Measurements from ENCODE around the gene GRM1. TPM values are rescaled to one million over a fixed set of nuclear protein-coding genes. Genes with fewer than 3 reads are reported as not detected.

GRM1 gene
- total RNA-seq, 1 donor from 2014 or later = 0.09 TPM

DNA sequence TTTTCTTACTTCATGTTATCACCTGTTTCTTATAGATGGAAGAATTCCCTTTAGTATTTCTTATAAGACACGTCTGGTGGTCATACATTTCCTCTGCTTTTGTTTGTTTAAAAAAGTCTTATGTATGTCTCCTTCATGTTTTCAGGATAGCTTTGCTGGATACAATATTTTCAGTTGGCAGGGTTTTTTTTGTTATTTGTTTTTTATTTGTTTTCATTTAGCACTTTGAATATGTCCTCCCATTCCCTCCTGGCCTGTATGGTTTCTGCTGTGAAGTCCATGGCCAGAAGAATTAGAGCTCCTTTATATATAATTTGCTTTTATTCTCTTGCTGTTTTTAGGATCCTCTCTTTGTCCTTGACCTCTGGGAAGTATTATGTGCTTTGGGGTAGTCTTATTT, 432.1 kb downstream of the GRM1 start:
- ATAC-seq = no peak
- Histone ChIP-seq H3K27me3 (ENCODE audit: low read depth) (no peaks in the 10 kb centered on the region), H3K4me3 (no peak overlapping the region), H3K4me1 (no peaks in the 10 kb centered on the region), H3K9me3 (peaks cover 8% of the 10 kb centered on the region), H3K36me3 (no peaks in the 10 kb centered on the region), H3K27ac (no peak overlapping the region)
- DNase-seq = no peak
- TF ChIP-seq, protein P1, sequence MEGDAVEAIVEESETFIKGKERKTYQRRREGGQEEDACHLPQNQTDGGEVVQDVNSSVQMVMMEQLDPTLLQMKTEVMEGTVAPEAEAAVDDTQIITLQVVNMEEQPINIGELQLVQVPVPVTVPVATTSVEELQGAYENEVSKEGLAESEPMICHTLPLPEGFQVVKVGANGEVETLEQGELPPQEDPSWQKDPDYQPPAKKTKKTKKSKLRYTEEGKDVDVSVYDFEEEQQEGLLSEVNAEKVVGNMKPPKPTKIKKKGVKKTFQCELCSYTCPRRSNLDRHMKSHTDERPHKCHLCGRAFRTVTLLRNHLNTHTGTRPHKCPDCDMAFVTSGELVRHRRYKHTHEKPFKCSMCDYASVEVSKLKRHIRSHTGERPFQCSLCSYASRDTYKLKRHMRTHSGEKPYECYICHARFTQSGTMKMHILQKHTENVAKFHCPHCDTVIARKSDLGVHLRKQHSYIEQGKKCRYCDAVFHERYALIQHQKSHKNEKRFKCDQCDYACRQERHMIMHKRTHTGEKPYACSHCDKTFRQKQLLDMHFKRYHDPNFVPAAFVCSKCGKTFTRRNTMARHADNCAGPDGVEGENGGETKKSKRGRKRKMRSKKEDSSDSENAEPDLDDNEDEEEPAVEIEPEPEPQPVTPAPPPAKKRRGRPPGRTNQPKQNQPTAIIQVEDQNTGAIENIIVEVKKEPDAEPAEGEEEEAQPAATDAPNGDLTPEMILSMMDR (IDR thresholded peaks at IDR 0.05) = no peak
- intact Hi-C loops (cut with DNase I) = no loop called here

DNA sequence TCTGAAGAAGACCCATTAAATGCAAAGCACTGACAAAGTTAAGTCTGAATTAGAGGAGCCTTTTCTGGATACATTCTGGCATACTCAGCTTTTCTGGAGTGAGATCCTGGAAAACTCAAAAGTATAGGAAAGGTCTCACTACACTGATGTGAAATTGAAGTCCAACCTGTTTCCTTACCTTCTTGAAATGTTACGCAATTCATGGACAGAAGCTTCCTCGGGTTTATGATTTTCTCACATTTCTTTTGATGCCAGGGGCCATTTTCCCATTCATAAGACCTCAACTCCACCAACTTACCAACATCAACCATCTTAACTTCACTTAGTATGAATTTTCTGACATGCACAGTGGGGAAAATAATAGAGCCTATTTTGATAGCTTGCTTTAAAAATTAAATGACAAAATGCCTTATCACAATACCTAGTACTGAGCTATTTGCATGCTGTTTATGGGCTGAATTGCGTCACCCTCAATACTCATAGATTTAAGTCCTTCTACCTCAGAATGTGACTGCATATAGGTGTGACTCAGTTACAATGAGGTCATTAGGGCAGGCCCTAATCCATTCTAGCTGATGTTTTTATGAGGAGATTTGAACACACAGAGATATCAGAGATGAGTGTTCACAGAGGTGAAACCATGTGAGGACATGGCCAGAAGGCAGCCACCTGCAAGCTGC, 441.4 kb downstream of the GRM1 start:
- ATAC-seq (no peak), DNase-seq (no peak)
- Histone ChIP-seq H3K4me3 (no peak overlapping the region), H3K4me1 (no peaks in the 10 kb centered on the region), H3K27ac (no peak overlapping the region), H3K9me3 (no peaks in the 10 kb centered on the region), H3K27me3 (ENCODE audit: low read depth) (no peaks in the 10 kb centered on the region), H3K36me3 (no peaks in the 10 kb centered on the region)
- intact Hi-C loops (cut with DNase I) = no loop called here
- TF ChIP-seq, protein P1 (IDR thresholded peaks at IDR 0.05) = no peak

DNA sequence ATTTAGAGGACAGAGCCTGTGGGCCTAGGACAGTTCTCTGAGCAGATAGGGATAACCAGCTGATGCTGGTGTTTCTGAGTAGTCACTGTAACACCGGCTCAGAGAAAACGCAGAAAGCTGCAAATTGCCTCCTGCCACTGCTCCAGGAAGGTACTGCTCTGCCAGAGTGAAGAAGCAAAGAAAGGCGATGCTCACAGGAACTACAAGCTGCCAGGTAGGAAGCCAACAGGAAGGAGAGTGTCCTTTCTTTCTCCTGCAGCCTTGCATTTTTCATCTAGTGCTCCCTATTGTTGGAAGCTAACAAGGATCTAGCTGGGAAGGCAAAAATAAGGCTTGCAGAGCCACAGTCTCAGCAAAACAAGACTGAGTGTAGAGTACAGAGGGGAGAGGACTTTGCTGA, 444.1 kb downstream of the GRM1 start:
- Histone ChIP-seq H3K4me3 (no peak overlapping the region), H3K36me3 (no peaks in the 10 kb centered on the region), H3K9me3 (no peaks in the 10 kb centered on the region), H3K27me3 (ENCODE audit: low read depth) (no peaks in the 10 kb centered on the region), H3K27ac (no peak overlapping the region), H3K4me1 (no peaks in the 10 kb centered on the region)
- DNase-seq (no peak), ATAC-seq (no peak)
- TF ChIP-seq, protein P1 (IDR thresholded peaks at IDR 0.05) = no peak
- intact Hi-C loops (cut with DNase I) = no loop called here

DNA sequence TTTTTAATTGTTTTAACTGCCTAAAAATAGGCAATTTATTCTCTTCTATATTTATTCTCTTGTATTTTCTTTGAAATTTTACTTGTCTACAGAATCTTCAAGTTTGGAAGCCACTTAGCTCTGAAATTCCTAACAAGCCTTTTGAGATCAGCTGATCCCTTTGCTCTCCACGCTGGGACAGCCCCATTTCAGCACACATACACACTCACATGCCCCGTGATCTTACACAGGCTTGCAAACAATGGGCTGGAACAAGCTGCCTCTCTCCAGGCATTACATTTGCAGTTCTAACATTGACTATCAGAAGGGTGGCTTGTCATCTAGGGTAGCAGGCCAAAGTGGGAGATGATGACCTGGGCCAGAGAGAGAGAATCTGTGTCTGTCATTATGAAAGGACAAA, 452.7 kb downstream of the GRM1 start:
- ATAC-seq (peak; percentile 34 to 53), DNase-seq (no peak)
- H3K27ac ChIP-seq = no peak overlapping the region
- intact Hi-C loops (cut with DNase I) = no loop called here
- TF ChIP-seq, protein P1 (IDR thresholded peaks at IDR 0.05) = no peak
- H3K4me1 ChIP-seq = no peaks in the 10 kb centered on the region
- no peak overlapping the region for H3K4me3 ChIP-seq
- H3K9me3 ChIP-seq = no peaks in the 10 kb centered on the region
- no peaks in the 10 kb centered on the region for H3K27me3 ChIP-seq (ENCODE audit: low read depth)
- no peaks in the 10 kb centered on the region for H3K36me3 ChIP-seq

DNA sequence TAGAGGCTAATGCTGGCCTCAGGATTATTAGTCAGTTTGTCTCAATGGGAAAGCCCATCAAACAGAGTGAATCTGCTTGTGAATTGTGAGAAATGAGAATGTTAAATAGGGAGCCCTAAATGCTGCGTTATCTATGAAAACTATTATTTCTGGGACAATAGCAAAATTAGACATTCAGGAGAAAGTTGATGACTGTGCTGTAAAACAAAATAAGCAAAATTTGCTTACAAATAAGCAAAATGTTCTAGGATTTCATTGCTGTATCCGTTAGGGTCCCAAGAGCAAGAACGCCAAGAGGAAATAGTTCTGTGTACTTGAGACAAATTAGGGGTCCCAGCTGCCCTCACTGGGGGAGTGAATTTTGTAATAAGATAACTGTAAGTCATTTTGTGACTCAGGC, 455.5 kb downstream of the GRM1 start:
- Histone ChIP-seq H3K4me1 (no peaks in the 10 kb centered on the region), H3K9me3 (no peaks in the 10 kb centered on the region), H3K27ac (no peak overlapping the region), H3K4me3 (no peak overlapping the region), H3K36me3 (no peaks in the 10 kb centered on the region), H3K27me3 (ENCODE audit: low read depth) (no peaks in the 10 kb centered on the region)
- DNase-seq (no peak), ATAC-seq (no peak)
- TF ChIP-seq, protein P1 (IDR thresholded peaks at IDR 0.05) = no peak
- intact Hi-C loops (cut with DNase I) = no loop called here

Other genes starting within 250 kb of the GRM1 start
- 9.0 TPM for gene FBXO30, start 214.3 kb upstream of the GRM1 start, total RNA-seq
- gene SHPRH, start 64.7 kb upstream of the GRM1 start, total RNA-seq = 18.8 TPM